ENCODE data around the gene MCL1.

MCL1 gene

DNA sequence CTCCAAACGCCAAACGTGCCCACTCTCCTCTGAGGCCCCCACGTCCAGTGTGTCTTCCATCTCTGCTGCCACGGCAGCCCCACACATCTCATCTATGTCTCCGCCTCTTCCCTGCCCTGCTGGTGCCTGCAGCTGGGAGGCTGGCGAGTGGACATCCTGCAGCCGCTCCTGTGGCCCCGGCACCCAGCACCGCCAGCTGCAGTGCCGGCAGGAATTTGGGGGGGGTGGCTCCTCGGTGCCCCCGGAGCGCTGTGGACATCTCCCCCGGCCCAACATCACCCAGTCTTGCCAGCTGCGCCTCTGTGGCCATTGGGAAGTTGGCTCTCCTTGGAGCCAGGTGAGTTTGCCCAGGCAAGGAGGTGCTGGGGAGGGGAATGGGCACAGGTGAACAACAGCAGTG is 21.6 kb downstream of the MCL1 start:
- no peak for DNase-seq (ENCODE audit: extremely low read depth, low read depth)
- TF ChIP-seq, protein P1, sequence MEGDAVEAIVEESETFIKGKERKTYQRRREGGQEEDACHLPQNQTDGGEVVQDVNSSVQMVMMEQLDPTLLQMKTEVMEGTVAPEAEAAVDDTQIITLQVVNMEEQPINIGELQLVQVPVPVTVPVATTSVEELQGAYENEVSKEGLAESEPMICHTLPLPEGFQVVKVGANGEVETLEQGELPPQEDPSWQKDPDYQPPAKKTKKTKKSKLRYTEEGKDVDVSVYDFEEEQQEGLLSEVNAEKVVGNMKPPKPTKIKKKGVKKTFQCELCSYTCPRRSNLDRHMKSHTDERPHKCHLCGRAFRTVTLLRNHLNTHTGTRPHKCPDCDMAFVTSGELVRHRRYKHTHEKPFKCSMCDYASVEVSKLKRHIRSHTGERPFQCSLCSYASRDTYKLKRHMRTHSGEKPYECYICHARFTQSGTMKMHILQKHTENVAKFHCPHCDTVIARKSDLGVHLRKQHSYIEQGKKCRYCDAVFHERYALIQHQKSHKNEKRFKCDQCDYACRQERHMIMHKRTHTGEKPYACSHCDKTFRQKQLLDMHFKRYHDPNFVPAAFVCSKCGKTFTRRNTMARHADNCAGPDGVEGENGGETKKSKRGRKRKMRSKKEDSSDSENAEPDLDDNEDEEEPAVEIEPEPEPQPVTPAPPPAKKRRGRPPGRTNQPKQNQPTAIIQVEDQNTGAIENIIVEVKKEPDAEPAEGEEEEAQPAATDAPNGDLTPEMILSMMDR (IDR thresholded peaks at IDR 0.05; ENCODE audit: low read depth, low read length, missing control alignments) = no peak
- no peak overlapping the region for H3K4me3 ChIP-seq (replicated peaks; ENCODE audit: low read depth, low read length)

GRCh38 chr1:150557065-150557600 is 22.3 kb downstream of the MCL1 start:
- DNase-seq (ENCODE audit: extremely low read depth, low read depth) = no peak
- H3K4me3 ChIP-seq (replicated peaks; ENCODE audit: low read depth, low read length) = no peak overlapping the region
- TF ChIP-seq, protein P1 (IDR thresholded peaks at IDR 0.05; ENCODE audit: low read depth, low read length, missing control alignments) = no peak

DNA sequence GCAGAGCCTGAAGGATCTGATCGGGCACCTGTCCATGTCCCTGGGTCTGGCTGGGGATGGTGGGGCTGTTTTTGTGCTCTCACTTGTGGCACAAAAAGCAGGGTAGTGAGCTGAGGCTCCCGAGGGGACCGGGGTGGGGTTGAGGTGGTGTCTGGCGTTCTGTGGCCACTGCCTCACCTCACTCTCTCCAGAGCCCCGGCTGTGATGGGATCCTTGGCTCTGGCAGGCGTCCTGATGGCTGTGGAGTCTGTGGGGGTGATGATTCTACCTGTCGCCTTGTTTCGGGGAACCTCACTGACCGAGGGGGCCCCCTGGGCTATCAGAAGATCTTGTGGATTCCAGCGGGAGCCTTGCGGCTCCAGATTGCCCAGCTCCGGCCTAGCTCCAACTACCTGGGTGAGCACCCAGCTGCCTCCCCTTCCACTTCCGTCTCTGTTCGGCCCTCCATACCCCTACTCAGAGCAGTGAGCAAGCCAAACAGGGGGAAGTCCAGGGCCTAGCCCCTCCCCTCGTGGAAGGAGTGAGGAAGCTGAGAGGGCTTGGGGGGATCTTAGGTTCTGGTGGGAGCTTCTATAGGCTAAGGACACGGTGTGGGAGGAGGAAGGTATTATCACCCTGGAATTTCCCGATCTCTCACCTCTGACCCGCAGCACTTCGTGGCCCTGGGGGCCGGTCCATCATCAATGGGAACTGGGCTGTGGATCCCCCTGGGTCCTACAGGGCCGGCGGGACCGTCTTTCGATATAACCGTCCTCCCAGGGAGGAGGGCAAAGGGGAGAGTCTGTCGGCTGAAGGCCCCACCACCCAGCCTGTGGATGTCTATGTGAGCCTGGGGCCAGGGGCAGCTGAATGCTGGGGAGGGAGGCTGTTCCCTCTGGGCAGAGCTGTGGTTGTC is 23.2 kb downstream of the MCL1 start:
- TF ChIP-seq, protein P1 (IDR thresholded peaks at IDR 0.05; ENCODE audit: low read depth, low read length, missing control alignments) = no peak

GRCh38 chr1:150555198-150555970 is 24.0 kb downstream of the MCL1 start:
- no peak for DNase-seq (ENCODE audit: extremely low read depth, low read depth)
- H3K4me3 ChIP-seq (replicated peaks; ENCODE audit: low read depth, low read length) = no peak overlapping the region
- TF ChIP-seq, protein P1 (IDR thresholded peaks at IDR 0.05; ENCODE audit: low read depth, low read length, missing control alignments) = no peak

More for the DNA sequence above, 23.2 kb downstream of the MCL1 start:
- no peak overlapping the region for H3K4me3 ChIP-seq (replicated peaks; ENCODE audit: low read depth, low read length)
- no peak for DNase-seq (ENCODE audit: extremely low read depth, low read depth)

- DNase-seq (ENCODE audit: extremely low read depth, low read depth) = no peak
- TF ChIP-seq, protein P1 (IDR thresholded peaks at IDR 0.05; ENCODE audit: low read depth, low read length, missing control alignments) = no peak
- no peak overlapping the region for H3K4me3 ChIP-seq (replicated peaks; ENCODE audit: low read depth, low read length)
Measured at GRCh38 chr1:150554086-150554452, 25.3 kb downstream of the MCL1 start.

- DNase-seq (ENCODE audit: extremely low read depth, low read depth) = no peak
- H3K4me3 ChIP-seq (replicated peaks; ENCODE audit: low read depth, low read length) = no peak overlapping the region
- TF ChIP-seq, protein P1 (IDR thresholded peaks at IDR 0.05; ENCODE audit: low read depth, low read length, missing control alignments) = no peak
Measured at GRCh38 chr1:150553392-150554085, 25.9 kb downstream of the MCL1 start.
